HG02840 (cell line): ENCODE measurements around the gene ZCCHC14.
"Not testable (repeated sequence)": the region's sequence is repeated elsewhere in the genome, so short reads cannot be mapped to it uniquely, and the experiment has no call there.

Source experiments
- ATAC-seq: cut with Tn5 transposase; IDR thresholded peaks from one replicate; pipeline ENCODE4 v1.9.1; 2021; ENCODE audit warnings: mild to moderate bottlenecking, moderate library complexity, moderate number of reproducible peaks; ENCODE audit not compliant: unreplicated experiment, low FRiP score

ZCCHC14 gene

DNA sequence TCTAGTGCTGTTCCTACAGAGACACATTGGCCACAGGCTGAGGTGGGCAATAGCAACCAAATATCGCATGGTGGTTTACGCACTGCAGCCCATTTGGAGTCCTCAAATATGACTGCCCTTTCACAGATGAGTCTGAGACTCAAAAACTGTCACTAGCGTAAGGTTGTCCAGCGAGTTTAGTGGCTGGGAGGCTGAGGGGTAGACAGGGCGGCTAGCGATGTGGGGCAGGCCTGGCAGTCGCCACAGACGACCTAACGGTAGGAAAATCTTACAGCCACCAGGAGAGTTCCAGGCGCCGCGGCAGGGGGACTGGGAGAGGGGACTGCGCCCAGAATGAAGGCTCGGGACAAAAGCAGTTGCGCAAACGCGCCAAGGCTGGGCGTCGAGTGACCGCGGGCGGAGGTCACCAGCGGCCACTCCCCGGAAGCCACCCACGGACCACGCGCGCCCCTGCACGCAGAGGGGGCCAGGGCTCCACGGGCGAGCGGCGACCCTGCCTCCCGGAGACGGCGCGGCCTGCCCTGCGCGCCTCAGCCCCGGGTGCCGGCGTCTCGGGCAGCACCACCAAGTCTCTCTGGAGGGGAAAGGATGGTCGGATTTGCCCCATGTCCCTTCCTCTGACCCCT lies 101.4 kb downstream of the ZCCHC14 start:
- no peak for ATAC-seq

DNA sequence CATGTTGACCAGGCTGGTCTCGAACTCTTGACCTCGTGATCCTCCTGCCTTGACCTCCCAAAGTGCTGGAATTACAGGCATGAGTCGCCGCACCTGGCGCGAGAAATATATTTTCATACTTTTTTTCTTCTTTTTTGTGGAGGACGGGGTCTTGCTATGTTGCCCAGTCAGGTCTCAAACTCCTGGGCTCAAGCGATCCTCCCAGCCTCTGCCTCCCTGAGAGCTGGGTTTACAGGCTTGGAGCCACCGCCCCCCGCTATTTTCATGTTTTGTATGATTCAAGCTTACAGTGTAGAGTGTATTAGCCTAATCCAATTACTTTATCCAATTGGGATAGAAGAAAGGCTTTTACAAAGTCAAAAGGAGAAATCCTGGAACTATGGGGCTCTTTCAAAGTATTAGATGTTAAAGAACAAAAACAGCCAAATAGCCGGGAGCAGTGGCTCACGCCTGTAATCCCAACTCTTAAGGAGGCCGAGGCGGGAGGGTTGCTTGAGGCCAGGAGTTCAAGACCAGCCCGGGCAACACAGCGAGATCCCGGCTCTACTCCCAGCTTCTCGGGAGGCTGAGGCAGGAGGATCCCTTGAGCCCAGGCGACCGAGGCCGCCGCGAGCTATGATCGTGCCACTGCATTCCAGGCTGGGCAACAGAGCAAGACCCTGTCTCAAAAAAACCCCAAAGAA lies 102.0 kb downstream of the ZCCHC14 start:
- ATAC-seq, result no peak

DNA sequence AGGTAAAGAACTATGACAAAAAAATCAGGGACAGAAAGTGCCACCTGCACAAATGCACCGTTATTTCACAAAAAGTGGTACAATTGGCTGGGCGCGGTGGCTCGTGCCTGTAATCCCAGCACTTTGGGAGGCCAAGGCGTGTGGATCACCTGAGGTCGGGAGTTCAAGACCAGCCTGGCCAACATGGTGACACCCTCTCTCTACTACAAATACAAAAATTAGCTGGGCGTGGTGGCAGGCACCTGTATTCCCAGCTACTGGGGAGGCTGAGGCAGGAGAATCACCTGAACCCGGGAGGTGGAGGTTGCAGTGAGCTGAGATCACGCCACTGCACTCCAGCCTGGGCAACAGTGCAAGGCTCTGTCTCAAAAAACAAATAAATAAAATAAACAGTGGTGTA lies 102.9 kb downstream of the ZCCHC14 start:
- ATAC-seq, result not testable (repeated sequence)

DNA sequence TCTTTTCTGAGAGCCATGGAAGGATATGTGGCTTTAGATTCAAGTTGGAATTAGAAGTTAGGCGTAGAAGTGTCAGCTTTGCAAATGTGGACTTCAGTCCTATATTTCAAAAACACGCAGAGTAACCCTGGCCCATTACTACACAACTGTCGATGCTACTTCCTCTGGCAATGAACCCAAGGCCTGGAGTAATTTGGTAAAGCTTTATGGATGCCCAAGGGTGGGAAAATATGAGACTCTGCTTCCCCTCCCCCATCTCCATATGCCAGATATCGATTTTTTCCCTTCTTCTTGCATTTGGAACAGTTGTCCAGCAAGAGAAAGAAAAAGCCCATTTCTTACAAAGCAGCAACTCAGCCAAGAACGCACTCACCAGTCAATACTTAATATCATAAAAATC lies 103.6 kb downstream of the ZCCHC14 start:
- ATAC-seq, result no peak

DNA sequence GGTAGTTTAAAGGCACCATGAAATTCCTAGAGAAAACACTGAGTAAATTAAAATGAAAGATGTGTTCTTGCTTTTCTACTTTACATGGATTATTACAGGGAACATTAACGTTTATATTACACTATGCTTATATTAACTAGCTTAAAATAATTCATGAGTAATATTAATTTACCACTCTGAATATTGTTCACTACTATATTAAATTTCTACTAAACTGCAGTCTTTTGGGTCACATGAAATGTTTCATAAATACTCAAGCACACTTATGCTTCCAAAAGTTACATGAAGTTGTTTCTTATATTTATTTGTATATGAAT lies 104.0 kb downstream of the ZCCHC14 start:
- ATAC-seq, result no peak

DNA sequence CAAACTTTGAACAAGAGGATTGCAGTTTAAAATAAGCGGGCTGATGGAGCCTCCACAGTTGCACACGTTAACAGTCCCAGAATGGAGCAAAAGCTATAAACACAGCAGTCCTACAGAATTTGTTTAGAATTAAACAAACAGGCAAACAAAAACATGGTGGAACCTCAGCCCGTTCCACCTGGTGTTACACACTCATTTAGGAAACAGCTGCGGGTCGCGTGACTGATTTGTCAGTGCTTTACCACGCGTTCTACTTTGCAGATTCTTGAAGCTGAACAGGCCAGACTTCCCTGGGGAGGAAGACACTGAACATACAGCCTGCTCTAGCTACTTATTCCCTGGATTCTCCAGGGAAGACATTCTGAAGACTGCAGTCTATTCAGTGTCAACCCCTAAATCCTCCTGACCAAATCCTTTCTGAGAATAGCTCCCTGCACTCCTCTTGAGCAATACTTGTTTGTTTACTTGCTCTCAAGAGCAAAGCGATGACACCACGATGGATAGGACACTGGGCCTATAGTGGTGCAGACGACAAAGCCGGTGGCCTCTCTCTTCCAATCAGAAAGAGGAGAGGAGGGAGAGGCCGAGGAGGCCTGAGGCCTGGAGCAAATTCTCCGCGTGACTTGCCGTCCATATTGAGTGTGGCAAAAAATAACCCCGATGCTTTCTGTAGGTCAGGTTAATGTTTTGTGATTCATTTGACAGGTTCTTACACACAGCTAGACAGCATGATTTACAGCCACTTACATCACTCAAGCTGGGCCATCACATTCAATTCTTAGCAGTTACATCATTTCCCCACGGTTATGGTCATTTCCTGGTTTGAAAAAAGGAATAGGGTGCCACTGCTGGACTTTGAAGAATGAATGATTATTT lies 104.6 kb downstream of the ZCCHC14 start:
- ATAC-seq, result peak; percentile 39

DNA sequence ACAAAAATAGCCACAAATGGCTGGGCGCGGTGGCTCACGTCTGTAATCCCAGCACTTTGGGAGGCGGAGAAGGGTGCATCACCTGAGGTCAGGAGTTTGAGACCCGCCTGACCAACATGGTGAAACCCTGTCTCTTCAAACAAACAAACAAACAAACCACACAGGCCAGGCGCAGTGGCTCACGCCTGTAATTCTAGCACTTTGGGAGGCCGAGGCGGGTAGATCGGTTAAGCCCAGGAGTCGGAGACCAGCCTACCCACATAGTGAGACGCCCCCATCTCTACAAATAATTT lies 108.0 kb downstream of the ZCCHC14 start:
- not testable (repeated sequence) for ATAC-seq

DNA sequence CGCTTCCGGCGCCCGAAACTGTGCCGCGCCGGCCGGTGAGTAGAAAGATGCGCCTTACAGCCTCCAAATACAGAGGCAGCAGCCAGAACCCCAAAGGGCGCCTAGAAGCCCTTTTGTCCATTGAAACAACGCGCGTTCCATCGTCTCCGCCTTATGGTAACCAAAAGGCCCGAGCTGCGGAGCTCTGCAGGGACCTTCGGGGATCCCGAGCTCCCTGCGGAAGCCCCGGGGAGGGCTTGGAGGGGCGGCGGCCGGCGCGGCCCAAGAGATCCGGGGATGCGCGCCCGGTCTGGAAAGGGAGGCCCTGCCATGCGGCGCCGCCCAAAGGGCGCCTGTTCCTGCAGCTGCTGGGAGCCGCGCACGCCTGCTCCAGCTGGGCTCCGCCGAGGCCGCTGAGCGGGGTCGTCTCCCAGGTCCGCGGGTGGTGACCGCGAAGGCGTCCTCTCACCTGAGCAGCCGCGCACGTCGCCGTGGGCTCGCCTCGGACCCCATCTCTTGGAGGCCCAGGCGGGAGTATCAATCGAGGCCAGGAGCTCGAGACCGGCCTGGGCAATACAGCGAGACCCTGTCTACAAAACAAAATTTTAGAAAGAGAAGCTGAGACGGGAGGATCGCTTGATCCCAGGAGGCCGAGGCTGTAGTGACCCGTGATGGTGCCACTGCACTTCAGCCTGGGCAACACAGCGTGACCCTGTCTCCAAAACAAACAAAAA lies 108.5 kb downstream of the ZCCHC14 start:
- peak; percentile 0 for ATAC-seq

DNA sequence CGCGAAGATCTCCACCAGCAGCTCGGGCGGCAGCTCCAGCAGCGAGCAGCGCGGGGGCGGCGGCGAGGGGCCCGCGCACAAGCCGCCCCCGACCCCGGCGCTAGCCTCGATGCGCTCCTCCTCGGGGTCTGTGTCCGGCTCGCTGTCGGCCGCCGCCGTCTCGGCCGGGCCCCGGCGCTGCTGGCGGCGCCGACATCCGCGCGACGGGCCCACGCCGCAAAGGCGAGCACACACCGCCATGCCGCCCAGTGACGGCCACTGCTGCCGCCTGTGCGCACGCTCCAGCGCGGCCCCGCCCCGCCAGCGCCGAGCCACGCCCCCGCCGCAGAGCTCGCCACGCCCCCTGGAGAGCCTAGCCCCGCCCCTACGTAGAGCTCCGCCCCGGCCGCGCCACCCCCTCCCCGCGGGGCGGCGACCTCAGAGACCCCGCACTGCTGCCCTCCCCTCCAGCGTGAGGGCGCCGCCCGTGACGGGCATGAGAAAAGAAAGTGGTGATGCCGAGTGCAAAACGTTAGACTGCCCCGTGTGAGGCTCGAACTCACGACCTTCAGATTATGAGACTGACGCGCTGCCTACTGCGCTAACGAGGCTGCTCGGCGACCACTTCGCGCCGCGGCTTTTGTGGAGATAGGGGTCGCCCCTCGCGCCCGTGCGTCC lies 109.2 kb downstream of the ZCCHC14 start, which contains the start of gene FBXO31:
Gene FBXO31, minus strand, starts transcription at position 272 of the 657 bp plus-strand sequence. Its CDS starts 32 bp downstream, at position 240.
- peak; percentile 54 for ATAC-seq

DNA sequence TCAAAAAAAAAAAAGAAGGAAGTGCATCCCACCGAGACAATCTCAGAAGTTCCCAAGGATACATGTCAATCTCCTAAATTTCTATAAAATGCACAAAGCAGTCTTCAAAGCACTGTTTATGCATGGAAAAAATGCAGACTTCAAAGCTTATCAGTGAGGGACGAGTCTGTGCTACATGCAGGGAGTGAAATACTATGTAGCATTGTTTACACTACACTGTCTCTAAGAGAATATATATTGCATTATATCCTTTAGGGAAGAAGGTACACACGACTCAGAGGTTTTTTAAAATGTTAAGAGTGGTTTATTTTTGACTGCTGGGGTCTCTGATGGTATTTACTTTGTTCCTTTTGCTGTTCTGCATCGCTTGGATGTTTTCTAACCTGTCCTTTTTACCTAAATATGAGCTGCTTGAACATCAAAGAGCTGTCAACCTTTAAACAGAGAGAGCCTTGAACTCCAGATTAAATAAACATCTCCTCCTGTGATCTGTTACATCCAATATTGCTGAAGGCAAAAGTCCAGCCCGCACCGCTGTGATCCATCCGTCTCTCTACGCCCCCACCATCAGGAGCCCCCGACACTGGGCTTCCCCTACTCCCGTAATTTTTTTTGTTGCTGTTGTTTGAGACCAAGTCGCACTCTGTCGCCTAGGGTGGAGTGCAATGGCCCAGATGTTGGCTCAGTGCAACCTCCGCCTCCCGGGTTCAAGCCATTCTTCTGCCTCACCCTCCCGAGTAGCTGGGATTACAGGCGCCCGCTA lies 110.6 kb downstream of the ZCCHC14 start:
- no peak for ATAC-seq

DNA sequence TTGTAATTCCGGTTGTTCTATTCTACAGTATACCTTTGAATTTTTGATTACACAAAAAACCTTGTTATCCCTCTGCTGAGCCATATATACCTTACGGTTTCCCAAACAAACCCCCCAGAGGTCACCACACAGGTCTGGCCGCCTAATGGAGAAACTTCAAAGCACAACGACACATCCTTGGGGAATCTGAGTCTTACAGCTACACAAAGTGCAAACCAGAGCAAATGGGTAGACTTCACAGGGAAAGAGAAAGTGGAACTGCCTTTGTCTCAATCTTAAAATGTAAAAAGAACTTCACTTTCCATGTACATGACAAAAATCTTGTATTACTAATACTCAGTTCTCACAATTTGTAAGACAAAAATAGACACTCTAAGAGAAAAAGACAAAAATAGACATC lies 111.9 kb downstream of the ZCCHC14 start:
- no peak for ATAC-seq

DNA sequence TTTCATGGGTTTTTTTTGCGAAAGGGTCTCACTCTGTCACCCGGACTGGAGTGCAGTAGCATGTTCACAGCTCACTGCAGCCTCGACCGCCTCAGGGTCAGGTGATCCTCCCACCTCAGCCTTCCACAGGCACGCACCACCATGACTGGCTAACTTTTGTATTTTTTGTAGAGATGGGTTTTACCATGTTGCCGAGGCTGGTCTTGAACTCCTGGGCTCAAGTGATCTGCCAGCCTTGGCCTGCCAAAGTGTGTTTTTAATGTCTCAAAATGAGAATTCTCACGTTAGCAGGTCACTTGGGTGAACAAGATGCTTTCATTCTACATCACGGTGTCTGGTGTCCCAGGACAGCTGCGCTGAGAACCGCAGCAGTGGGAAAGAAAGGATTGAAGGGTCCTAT lies 112.4 kb downstream of the ZCCHC14 start:
- ATAC-seq, result no peak

DNA sequence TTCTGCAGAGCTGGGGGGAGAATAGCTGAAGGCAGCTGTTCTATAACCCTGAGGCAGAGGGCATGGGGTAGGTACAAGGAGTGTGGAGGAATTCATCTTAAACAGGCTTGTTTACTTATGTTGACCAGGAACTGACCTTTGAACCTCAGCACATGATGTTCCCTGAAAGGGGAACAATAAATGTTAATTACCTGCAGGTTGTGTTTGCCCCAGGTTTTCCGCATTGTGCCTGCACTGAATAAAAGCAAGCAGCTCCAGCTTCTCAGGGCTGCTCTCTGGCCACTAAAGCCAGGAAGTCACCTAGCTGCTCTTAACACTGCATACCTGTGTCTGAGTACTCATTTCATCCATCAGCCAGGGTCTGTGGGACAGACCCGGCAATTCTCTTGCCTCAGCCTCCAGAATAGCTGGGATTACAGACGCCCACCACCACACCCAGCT lies 113.5 kb downstream of the ZCCHC14 start:
- ATAC-seq, result not testable (repeated sequence)

DNA sequence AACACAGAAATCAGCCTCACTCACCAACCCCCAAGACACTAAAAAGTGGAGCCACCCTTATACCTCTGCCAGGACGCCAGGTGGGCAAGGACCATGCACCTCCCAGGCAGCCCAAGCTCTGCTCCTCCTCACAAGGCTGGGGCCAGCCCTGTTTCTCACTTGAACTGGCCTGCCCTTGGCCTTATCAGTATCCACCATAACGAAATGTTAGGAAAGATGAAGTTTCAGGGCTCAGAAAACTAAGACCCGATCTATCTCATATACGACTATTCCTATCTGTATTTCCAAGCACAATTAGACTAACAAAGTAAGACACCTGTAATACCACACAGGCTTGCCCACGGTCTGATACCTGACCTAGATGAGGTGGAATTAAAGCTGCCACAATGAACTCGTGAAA lies 116.2 kb downstream of the ZCCHC14 start:
- ATAC-seq, result no peak

DNA sequence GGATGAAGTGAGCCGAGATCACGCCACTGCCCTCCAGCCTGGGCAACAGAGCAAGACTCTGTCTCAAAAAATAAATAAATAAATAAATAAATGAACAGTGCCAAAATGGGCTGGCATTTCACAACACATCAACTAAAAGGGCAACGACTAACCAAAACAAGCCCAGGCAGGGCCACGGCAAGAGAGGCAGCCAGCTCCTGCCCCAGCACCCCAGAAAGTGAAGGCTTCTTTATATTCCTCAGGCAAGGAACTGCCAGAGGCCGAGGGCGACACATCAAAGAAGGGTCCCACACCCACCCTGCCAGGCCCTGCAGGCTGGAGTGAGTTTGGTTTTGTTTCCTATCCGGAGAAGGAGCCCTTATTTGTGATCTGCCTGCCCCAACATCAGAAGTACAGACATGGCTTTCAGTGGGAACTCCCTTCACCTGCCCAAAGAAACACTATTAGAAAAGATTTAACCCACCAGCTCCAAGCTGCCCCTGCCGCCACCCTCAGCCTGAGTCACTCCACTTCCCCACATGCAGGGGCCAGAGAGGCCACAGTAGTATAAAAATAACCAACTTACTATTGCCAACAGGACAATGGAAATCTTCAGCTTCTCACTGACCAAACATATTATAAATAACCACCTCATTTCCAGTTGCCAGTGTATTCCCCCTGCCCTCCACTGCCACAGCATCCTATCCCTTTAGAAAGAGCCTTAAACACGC lies 117.2 kb downstream of the ZCCHC14 start:
- no peak for ATAC-seq

DNA sequence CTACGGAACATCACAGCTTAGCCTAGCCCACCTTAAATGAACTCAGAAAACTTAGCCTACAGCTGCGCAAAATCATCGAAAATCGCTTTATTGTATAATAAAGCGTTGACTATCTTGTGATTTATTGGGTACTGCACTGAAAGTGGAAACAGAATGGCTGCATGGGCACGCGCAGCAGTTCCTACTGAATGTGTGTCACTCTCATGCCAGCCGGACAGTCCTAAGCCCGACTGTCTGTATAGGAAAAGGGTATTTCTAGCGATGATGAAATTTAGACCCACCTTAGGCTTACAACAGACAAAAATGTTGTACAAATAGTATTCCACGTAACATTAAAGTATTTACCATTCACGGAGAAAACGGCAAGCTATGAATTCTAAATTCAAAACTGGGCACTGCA lies 118.5 kb downstream of the ZCCHC14 start:
- ATAC-seq, result no peak

DNA sequence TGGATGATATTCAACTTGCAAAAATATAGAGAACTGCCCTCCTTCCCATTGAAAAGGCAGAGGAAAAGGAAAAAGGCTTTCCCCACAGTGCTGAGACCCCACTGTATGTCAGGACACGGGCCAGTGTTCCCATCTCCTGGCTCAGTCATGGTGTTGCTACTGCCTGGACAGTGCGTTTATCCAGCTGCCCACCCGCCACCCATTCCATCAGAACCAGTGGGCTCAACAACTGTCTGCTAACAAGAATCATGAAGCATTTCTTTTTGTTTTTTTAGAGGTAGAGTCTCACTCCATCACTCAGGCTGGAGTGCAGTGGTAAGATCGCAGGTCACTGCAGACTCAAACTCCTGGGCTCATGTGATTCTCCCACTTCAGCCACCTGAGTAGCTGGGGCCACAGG lies 120.5 kb downstream of the ZCCHC14 start:
- ATAC-seq, result no peak

DNA sequence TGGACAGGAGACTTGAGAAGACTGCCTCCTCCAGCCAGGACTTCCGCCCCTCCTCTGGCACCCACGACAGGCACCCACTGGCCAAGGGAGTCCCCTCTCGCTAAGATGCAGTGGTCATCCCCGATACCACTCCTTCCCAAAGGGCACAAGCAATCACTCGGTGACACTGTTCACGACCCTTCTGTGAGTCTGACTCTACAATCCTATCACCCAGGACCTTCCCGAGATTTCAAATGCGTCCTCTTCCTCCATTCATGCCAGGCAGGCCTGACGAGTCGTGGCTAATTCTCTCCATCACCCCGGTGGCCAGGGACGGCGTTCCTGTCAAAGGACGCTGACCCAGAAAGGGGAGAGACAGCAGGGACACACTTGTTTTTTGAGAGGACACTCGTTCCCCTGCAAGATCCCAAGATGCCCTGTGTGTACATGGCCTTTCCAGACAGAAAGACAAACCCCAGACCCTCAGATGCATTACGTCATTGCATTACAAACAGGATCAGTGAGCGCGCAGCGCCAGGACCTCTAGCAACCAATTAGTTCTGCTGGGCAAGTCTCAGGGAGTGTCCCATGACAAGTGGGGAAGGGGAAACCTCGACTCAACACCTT lies 121.5 kb downstream of the ZCCHC14 start:
- ATAC-seq, result no peak
